Upper lobe of left lung (tissue), 4 donors: ENCODE data around the gene F5.

Experiments
- EP300 ChIP-seq, 4 donors: sonication (generic); formaldehyde crosslinking; IDR thresholded peaks; one replicate each; pipeline ENCODE4 v1.5.1; 2017; ENCODE audit warnings: antibody characterized with exemption in 4 of 4, control low read depth in 2 of 4
- POLR2A ChIP-seq, 4 donors: fragments of 450-650 bp; IDR thresholded peaks; one replicate each; pipeline ENCODE4 v1.5.1; 2016 to 2017; ENCODE audit warnings: antibody characterized with exemption in 4 of 4, mild to moderate bottlenecking in 2 of 4
- POLR2AphosphoS5 ChIP-seq, 2 donors: sonication (generic); formaldehyde crosslinking; IDR thresholded peaks; one replicate each; pipeline ENCODE4 v1.5.1; 2017; ENCODE audit warnings: antibody characterized with exemption in 2 of 2
- TF ChIP-seq, protein P1 (sequence below), 6 experiments: fragments of 450-650 bp in 4 of 6; fragments of 200-600 bp in 2 of 6; sonication (generic) in 2 of 6; IDR thresholded peaks; one replicate each; pipeline ENCODE4 v1.5.1; 2016 to 2019; ENCODE audit warnings: antibody characterized with exemption in 6 of 6

- TF ChIP-seq, protein P1, sequence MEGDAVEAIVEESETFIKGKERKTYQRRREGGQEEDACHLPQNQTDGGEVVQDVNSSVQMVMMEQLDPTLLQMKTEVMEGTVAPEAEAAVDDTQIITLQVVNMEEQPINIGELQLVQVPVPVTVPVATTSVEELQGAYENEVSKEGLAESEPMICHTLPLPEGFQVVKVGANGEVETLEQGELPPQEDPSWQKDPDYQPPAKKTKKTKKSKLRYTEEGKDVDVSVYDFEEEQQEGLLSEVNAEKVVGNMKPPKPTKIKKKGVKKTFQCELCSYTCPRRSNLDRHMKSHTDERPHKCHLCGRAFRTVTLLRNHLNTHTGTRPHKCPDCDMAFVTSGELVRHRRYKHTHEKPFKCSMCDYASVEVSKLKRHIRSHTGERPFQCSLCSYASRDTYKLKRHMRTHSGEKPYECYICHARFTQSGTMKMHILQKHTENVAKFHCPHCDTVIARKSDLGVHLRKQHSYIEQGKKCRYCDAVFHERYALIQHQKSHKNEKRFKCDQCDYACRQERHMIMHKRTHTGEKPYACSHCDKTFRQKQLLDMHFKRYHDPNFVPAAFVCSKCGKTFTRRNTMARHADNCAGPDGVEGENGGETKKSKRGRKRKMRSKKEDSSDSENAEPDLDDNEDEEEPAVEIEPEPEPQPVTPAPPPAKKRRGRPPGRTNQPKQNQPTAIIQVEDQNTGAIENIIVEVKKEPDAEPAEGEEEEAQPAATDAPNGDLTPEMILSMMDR (IDR thresholded peaks at IDR 0.05), result no peak
- TF ChIP-seq POLR2A (IDR thresholded peaks at IDR 0.05), result no peak
- no peak for TF ChIP-seq POLR2AphosphoS5 (IDR thresholded peaks at IDR 0.05)
- peak in 1 of 4 donors; percentile 44 for TF ChIP-seq EP300 (IDR thresholded peaks at IDR 0.05)
These were observed 112.9 kb downstream of the F5 start for GRCh38 chr1:169473347-169473746.
